ENCODE results near the gene FKBP14. TPM values are rescaled to one million over a fixed set of nuclear protein-coding genes. Genes with fewer than 3 reads are reported as not detected.

Gene FKBP14
- total and polyA plus RNA-seq, 8 donors = 26.7 to 38.9 (median 32.4) TPM

DNA sequence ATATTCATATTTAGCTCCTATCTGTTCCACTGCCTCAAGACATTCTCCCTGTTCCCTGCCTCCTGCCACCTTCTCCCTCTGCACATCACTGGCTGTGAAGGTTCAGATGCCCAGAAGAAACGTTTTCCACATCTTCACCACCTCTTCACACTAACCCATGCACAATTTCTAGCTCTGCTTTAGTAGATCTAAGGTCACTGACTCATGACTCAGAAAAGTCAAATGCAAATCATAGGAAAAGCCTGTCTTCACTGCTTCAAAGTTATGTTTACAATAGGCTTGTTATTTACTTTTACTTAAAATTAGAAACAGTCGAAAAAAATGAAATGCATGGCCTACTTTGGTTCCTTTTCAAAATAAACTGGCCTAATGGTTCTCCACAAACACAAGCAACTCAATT lies 39.4 kb downstream of the FKBP14 start:
- H3K27me3 ChIP-seq = peaks cover 0 to 25% of the 10 kb centered on the region in 2 donors
- H3K36me3 ChIP-seq = no peaks in the 10 kb centered on the region
- no peak for ATAC-seq
- intact Hi-C loops (cut with DNase I) = no loop called here
- DNase-seq = no peak
- TF ChIP-seq, protein P1, sequence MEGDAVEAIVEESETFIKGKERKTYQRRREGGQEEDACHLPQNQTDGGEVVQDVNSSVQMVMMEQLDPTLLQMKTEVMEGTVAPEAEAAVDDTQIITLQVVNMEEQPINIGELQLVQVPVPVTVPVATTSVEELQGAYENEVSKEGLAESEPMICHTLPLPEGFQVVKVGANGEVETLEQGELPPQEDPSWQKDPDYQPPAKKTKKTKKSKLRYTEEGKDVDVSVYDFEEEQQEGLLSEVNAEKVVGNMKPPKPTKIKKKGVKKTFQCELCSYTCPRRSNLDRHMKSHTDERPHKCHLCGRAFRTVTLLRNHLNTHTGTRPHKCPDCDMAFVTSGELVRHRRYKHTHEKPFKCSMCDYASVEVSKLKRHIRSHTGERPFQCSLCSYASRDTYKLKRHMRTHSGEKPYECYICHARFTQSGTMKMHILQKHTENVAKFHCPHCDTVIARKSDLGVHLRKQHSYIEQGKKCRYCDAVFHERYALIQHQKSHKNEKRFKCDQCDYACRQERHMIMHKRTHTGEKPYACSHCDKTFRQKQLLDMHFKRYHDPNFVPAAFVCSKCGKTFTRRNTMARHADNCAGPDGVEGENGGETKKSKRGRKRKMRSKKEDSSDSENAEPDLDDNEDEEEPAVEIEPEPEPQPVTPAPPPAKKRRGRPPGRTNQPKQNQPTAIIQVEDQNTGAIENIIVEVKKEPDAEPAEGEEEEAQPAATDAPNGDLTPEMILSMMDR (IDR thresholded peaks at IDR 0.05) = no peak
- no peak overlapping the region for H3K4me3 ChIP-seq
- no peaks in the 10 kb centered on the region for H3K9me3 ChIP-seq
- H3K4me1 ChIP-seq = peaks cover 0 to 43% of the 10 kb centered on the region in 2 donors
- H3K27ac ChIP-seq = peak overlapping the region in 1 of 2 donors; percentile 77

DNA sequence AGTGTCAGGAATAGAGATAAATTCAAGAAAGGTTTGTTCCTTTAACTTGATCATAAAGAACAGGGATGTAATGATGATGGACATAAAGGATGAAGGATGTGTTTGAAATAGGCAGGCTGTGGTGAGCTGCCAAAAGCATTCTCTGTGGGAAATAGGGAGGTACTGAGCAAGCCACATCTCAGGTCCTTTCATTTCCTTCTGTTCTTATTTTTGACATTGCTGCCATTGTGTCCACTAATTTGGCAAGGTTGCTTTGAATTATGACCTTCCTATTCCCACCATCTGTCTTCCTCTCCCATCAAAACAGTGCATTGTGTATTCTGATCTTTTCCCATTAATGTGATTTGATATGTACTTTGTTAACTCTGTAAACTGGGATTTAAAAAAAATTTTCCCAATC lies 46.4 kb downstream of the FKBP14 start:
- no peak overlapping the region for H3K27ac ChIP-seq
- peaks cover 8 to 14% of the 10 kb centered on the region in 2 donors for H3K4me1 ChIP-seq
- H3K9me3 ChIP-seq = no peaks in the 10 kb centered on the region
- H3K4me3 ChIP-seq = no peak overlapping the region
- intact Hi-C loops (cut with DNase I) = no loop called here
- no peaks in the 10 kb centered on the region for H3K36me3 ChIP-seq
- DNase-seq (no peak), ATAC-seq (no peak)
- TF ChIP-seq, protein P1 (IDR thresholded peaks at IDR 0.05) = no peak
- H3K27me3 ChIP-seq = no peaks in the 10 kb centered on the region

DNA sequence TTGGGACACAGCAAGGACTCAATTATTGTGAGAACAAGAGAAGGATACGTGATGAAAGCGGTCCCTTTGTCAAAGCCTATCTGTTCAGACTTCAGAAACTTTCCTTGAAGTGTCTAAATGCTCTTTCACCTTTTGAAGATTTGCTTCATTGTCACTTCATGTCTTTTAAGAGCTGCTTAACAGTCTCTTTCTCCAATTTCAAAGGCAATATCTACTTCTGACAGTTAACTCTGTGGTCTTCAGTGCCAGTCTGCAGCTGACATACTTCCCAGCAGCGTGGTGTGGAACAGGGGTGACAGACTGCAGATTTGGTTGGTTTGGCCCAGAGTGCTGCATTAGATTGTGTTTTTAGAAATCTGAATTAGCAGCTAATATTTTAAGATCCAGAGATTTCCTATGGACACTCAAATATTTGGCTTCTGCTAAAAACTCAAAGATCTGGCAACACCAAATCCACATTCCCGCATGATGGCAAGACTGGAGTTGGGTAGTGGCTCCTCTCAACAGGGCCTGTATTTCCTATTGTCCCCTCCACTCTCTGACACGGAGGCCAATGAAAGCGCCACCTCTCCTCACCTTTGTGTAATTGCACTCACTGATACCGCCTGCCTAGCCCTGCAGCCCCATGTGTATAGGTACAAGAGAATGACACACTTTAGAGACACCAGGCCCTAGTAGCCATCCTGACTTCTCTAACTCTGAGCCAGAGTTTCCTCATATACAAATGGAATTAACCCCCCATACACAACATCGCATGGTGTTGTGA lies 48.4 kb downstream of the FKBP14 start:
- ATAC-seq (no peak), DNase-seq (no peak)
- Histone ChIP-seq H3K4me1 (peaks cover 8 to 10% of the 10 kb centered on the region in 2 donors), H3K27ac (no peak overlapping the region), H3K36me3 (no peaks in the 10 kb centered on the region), H3K4me3 (no peak overlapping the region), H3K27me3 (no peaks in the 10 kb centered on the region), H3K9me3 (no peaks in the 10 kb centered on the region)
- intact Hi-C loops (cut with DNase I) = no loop called here
- TF ChIP-seq, protein P1 (IDR thresholded peaks at IDR 0.05) = no peak

DNA sequence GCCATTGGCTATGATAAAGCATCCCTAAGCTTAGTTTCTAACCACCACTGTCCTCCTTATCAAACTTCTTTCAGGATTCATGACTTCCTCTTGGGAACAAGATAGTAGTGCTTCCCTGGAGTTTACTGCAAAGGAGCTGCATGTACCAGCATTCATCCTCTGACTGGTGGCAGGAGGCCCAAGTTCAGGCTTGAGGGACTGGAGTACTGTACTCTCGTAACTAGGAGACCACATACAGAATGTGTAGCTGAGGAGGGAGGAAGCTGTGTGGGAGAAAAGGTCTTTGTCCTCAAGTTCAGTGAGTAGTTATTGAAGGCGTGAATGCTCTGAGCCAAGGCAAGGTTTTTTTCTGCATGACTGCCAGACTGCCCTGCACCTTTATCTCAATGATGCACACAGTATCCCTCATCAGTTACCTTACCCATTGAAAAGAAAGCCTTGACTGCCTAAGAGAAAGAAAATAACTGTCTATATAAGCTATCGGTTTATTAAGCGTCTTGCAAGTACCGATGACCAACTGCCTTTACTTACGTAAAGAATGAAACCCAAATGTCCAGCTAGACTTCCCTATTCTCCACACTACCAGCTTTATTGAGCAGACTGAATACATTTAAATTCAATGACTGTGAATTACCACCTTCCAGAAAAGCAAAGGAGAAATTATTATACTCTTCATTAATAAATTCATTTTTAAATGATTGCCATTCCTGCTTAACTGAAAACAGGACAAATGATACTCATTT lies 49.7 kb downstream of the FKBP14 start:
- TF ChIP-seq, protein P1 (IDR thresholded peaks at IDR 0.05) = no peak
- intact Hi-C loops (cut with DNase I) = no loop called here
- Histone ChIP-seq H3K27me3 (no peaks in the 10 kb centered on the region), H3K36me3 (no peaks in the 10 kb centered on the region), H3K27ac (no peak overlapping the region), H3K4me1 (peaks cover 8 to 10% of the 10 kb centered on the region in 2 donors), H3K4me3 (no peak overlapping the region), H3K9me3 (no peaks in the 10 kb centered on the region)
- ATAC-seq = peak; percentile 29
- DNase-seq = peak in 2 of 4 donors; percentile 22 to 59

DNA sequence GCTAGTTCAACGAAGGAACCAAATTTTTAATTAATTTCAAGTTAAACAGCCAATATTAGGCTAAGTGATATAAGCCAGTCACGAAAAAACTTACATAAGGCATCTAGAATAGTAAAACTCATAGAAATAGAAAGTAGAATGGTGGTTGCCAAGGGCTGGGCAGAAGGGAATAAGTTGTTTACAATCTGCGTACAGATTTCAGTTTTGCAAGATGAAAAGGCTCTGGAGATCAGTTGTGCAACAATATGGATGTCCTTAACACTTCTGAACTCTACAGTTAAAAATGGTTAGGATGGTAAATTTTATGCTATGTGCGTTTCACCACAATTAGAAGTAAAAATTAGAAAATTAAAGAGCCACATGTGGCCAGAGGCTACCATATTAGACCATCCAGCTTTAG lies 50.2 kb downstream of the FKBP14 start:
- ATAC-seq = peak; percentile 63

More for the DNA sequence above, 50.2 kb downstream of the FKBP14 start:
- H3K4me3 ChIP-seq = no peak overlapping the region
- H3K27ac ChIP-seq = no peak overlapping the region
- TF ChIP-seq, protein P1 (IDR thresholded peaks at IDR 0.05) = no peak
- intact Hi-C loops (cut with DNase I) = no loop called here
- H3K36me3 ChIP-seq = no peaks in the 10 kb centered on the region
- no peaks in the 10 kb centered on the region for H3K9me3 ChIP-seq
- no peaks in the 10 kb centered on the region for H3K27me3 ChIP-seq
- DNase-seq = peak in 2 of 4 donors; percentile 26 to 72
- H3K4me1 ChIP-seq = peaks cover 8 to 10% of the 10 kb centered on the region in 2 donors
